NCI-H146 treated with DMSO at 0.1 percent for 48 hours (cell line): ENCODE data around the gene PLGRKT.
"Not testable (repeated sequence)": the region's sequence is repeated elsewhere in the genome, so short reads cannot be mapped to it uniquely, and the experiment has no call there.

Experiments used
- DNase-seq: peaks from one replicate; lab custom pipeline; 2025; ENCODE audit not compliant: unreplicated experiment; lab: John Stamatoyannopoulos, UW

PLGRKT gene

DNA sequence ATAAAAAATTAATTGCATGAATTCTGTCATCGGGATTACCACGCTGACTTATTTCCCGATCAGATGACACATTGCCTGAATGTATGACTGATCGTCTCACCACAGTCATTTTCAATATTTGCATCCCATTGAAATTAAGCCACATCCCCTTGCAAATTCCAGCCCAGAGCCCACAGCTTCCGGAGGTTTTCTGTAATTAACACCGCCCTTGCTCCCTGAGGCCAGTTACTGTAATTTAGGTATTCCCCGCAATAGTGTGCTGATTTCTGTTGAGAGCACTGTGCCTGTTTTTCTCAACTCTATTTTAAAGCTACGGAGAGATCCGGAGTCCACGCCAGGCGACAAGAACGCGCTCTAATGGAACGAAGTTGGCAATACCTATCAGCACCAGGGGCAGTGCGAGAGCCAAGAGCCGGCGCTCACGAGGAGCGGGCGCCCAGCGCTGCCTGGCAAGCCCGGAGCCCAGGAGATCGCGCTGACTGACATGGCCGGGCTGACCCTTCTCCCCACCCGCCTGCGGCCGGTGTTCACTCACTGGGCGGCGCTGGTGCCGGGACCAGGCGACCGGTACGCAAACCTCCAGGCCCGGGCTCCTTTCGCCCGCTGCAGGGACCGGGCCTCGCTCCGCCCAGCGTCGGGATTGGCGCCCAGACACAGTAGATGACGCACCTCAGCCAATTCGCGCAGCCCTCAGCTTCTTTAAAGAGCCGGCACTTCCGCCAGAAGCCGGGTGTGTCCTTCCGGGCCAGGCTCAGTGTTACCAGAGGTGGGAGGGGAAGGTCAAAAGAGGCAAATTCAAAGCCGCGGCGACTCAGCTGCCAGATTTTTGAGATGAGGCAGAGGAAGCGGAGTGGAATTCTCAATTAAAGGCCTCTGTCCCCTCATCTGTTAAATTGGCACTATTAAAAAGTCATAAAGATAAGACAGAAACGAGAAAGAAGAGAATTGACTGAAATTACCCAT lies at the start of gene PLGRKT:
Gene PLGRKT, minus strand, starts transcription at position 672 of the 963 bp plus-strand sequence. CDS start 5,948 bp downstream, outside the sequence.
- peak; percentile 97 for DNase-seq

- no peak for DNase-seq
These were observed 49.3 kb upstream of the PLGRKT start for GRCh38 chr9:5486988-5487387.

DNA sequence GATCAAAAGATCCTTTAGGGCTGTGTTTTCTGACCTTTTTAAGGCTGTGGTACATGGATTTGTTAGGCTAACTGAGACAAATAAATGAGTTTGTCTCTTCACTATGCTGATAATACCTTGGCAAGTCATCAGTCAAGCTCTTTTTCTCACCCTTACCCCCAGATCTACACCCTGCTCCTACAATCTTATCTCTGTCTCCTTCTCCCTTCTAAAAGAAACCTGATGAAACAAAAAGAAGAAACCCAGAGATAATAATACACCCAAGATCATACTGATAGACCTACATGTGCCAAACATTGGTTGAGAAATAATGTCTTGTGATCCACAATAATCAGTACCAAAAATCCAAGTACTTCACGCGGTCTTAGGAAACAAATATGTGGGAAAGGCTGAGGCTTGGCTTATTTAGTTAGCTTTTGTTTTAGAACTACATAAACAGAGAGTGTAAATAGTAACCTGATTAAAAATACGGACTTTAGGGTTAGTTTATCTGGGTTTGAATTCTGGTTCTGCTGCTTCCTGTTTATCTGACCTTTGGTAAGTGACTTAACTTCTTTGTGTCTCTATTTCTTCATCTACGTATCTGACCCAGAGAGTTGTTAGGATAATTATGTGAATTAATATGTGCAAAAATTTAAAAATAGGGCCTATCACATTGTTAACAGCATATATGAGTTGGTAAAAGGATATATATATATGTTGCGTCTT lies 47.8 kb upstream of the PLGRKT start:
- no peak for DNase-seq

DNA sequence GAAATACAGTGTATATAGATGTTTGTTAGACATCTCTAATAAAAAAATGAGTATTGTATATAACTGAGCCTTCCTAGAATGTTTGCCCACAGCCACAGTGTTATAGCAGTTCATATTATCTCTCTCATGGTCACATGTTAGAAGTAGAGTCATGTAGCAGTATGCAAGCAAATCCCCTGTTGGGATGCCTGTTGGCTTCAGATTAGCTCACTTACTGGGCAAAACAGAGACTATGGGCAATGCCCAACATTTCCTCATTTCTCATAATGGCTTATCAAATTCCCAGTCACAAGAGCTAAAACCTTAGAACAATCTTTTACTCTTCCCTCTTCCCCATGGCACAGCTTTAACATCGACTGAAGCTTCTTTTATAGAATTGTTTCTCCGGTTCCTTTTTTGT lies 45.6 kb upstream of the PLGRKT start:
- no peak for DNase-seq

GRCh38 chr9:5482194-5482593 lies 44.5 kb upstream of the PLGRKT start:
- no peak for DNase-seq

DNA sequence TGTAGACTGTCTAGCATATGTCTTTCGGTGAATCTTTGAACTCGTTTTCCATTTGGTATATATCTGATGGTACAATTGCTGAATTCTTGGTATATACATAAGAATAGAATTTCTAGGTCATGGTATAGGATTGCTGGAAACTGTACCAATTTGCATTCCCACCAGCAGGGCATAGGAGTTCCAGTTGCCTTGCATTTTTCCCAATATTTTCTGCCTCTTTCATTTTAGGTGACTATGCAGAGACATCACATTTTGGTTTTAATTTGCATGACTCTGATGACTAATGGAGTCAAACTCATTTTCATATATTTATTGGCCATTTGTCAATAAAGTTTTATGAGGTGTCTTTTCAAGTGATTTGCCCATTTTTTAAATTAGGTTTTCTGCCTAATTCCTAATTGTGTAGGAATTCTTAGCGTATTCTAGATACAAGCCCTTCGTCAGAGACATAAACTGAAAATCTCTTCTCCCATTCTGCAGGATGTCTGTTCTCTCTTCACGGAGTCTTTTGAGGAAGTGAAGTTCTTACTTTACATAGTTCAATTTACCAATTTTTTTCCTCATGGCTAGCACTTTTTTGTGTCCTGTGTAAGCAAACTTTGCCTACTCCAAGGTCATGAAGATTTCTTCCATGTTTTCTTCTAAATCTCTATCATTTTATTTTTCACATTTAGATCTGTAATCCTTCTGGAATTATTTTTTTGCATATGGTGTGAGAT lies 43.8 kb upstream of the PLGRKT start:
- DNase-seq = no peak

DNA sequence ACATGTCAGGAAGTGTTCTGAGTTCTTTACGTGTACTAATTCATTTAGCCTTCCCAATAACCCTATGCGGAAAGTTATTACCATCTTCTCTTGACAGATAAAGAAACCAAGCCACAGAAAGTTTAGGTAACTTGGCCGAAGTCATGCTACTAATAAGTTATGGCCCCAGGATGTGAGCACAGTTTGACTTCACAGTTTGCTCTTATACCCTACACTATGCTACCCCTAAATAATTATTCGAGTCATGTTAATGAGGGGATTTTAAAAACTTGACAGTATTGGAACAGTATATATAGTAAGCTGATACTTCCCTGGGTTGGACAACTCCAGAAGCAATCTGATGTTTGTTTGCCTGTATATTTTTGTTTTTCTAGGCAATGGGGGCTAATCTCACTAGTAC lies 43.2 kb upstream of the PLGRKT start:
- no peak for DNase-seq

GRCh38 chr9:5479994-5480694 lies 42.4 kb upstream of the PLGRKT start:
- no peak for DNase-seq

GRCh38 chr9:5478206-5478605 lies 40.5 kb upstream of the PLGRKT start:
- no peak for DNase-seq

DNA sequence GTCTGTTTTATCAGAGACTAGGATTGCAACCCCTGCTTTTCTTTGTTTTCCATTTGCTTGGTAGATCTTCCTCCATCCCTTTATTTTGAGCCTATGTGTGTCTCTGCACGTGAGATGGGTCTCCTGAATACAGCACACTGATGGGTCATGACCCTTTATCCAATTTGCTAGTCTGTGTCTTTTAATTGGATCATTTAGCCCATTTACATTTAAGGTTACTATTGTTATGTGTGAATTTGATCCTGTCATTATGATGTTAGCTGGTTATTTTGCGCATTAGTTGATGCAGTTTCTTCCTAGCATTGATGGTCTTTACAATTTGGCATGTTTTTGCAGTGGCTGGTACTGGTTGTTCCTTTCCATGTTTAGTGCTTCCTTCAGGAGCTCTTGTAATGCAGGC lies 37.9 kb upstream of the PLGRKT start:
- not testable (repeated sequence) for DNase-seq

- no peak for DNase-seq
These were observed 33.1 kb upstream of the PLGRKT start for GRCh38 chr9:5470816-5471215.

DNA sequence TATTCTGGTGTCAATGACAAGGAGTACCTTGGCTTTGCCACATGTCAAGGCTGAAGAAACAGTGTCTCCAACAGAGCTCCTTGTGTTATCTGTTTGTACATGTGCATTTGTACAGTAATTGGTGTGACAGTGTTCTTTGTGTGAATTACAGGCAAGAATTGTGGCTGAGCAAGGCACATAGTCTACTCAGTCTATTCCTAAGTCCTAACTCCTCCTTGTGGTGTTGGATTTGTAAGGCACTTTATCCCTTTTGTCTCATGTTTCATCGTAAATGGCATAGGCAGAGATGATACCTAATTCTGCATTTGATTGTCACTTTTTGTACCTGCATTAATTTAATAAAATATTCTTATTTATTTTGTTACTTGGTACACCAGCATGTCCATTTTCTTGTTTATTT lies 32.4 kb upstream of the PLGRKT start:
- DNase-seq = no peak

DNA sequence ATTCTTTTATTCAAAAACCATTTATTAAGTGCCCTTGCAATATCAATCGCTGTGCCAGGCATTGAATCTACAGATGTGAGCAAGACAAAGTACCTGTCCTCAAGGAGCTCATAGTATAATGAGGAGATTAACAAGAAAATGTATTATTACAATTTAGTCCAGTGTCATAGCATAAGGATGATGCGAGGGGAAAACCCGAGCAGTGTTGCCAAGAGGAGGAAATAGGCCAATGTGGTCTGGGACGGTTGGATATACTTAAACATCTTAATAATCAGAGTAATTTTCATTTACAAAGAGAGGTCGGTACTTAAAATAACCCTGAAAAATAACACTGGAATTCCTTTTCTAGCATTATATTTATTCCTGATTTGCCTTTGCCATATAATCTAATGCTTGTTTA lies 31.1 kb upstream of the PLGRKT start:
- DNase-seq = no peak

GRCh38 chr9:5466766-5467165 lies 29.0 kb upstream of the PLGRKT start:
- DNase-seq = no peak

DNA sequence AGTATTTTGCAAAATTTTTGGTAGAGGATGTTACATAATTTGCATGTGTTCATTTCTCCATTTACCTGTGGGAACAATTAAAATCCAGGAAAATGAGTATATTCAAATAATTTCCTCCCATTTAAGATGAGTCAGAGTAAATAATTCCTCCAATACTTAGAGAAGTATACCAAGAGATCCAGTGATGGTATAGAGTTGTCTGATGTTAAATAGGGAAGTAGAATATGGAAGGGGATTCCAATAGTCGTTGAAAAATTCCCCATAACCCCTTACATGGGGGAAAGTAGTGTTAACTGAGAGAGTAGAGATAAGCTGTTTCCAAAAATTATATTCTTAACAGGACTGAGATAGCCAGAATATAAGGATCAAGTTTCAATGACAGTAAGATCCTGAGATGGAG lies 28.3 kb upstream of the PLGRKT start:
- no peak for DNase-seq

GRCh38 chr9:5464831-5465330 lies 27.2 kb upstream of the PLGRKT start:
- not testable (repeated sequence) for DNase-seq

DNA sequence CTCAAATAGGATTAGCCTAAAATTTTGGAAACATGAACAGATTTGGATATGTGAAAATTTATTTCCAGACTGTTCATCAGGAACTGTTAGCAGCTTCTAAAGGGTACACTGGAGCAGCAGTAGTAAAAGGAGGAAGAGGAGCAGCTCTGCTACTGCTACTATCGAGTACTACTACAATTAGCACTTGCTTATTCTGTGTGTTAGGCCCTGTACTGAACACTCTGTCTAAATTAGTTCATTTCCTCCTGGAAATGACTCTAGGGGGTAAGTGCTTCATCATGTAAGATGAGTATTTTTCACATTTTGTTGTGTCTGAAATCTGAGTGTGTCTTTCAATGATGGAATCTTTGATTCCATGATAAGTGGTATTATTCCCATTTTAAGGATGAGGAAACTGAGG lies 22.4 kb upstream of the PLGRKT start:
- DNase-seq = no peak

- no peak for DNase-seq
These were observed 21.6 kb upstream of the PLGRKT start for GRCh38 chr9:5459289-5459829.

GRCh38 chr9:5455181-5455580 lies 17.5 kb upstream of the PLGRKT start:
- DNase-seq = no peak

- no peak for DNase-seq
These were observed 15.9 kb upstream of the PLGRKT start for GRCh38 chr9:5453673-5454072.
